ENCODE results near the gene TMEM207.

DNA sequence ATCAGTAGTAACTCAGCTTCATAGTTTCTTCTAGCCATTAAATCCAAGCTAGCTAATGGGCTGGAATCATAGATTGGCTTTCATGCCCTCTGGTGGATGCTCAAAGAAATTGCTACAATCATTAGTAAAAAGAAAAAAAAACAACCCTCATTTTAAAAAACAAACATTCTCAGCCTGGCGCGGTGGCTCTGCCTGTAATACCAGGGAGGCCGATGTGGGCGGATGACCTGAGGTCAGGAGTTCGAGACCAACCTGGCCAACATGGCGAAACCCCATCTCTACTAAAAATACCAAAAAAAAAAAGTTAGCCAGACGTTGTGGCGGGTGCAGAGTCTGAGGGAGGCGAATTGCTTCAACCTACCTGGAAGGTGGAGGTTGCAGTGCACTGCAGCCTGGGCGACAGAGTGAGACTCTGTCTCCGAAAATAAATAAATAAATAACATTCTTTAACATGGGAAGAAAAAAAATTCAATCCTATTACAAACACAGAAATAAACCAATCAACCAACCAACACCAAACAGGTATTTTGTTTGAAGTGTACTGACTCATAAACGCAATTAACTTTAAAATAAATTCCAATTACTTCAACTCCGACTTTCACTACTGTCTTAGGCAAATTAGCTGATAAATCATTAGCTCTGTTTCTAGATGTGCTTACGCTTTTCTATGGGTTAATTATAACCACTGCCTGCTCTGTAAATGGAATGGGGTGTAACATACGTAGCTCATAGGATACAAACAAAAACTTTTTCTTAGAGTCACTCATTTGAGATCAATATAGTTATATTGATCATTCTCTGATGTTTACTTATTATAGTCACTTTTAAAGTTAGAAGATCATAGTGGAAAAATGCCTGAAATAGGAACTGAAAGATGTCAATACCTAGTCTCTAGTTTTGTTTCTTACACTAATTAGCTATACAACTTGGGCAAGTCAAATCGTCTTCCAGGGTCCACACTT, 24.9 kb downstream of the TMEM207 start:
- TF ChIP-seq RAD21 (IDR thresholded peaks at IDR 0.05; ENCODE audit: low read length) (peak; percentile 81), POLR2A (IDR thresholded peaks at IDR 0.05; ENCODE audit: low read depth, low read length) (no peak), CTCF (conservative IDR thresholded peaks at IDR 0.05; ENCODE audit: low read depth, low read length) (peak; percentile 75), CEBPB (IDR thresholded peaks at IDR 0.05; ENCODE audit: low read depth, low read length) (no peak), FOS (IDR thresholded peaks at IDR 0.05; ENCODE audit: low read depth, low read length) (no peak), MAFK (IDR thresholded peaks at IDR 0.05; ENCODE audit: low read depth, low read length) (no peak), RCOR1 (IDR thresholded peaks at IDR 0.05; ENCODE audit: insufficient replicate concordance, low read length) (no peak), BHLHE40 (IDR thresholded peaks at IDR 0.05; ENCODE audit: low read depth, low read length) (no peak), RFX5 (IDR thresholded peaks at IDR 0.05; ENCODE audit: low read depth, low read length) (no peak), MXI1 (IDR thresholded peaks at IDR 0.05; ENCODE audit: borderline replicate concordance, low read depth, low read length) (no peak)
- TF ChIP-seq, protein P1, sequence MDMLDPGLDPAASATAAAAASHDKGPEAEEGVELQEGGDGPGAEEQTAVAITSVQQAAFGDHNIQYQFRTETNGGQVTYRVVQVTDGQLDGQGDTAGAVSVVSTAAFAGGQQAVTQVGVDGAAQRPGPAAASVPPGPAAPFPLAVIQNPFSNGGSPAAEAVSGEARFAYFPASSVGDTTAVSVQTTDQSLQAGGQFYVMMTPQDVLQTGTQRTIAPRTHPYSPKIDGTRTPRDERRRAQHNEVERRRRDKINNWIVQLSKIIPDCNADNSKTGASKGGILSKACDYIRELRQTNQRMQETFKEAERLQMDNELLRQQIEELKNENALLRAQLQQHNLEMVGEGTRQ (IDR thresholded peaks at IDR 0.05; ENCODE audit: low read depth, low read length), result no peak
